ENCODE measurements around the gene HYLS1.
A peak's percentile ranks its signal among the peaks of the same experiment; 100 is the strongest.
"Not testable (repeated sequence)": the region's sequence is repeated elsewhere in the genome, so short reads cannot be mapped to it uniquely, and the experiment has no call there.

HYLS1 gene

GRCh38 chr11:125903711-125904659, 16.5 kb downstream of the HYLS1 start, which contains the start of gene DDX25:
Gene DDX25 (plus strand): TSS chr11:125904508. CDS start chr11:125904518, 10 bp downstream.
- DNase-seq, result peak; percentile 75

- DNase-seq, result no peak
Observed at GRCh38 chr11:125904678-125905077, 17.2 kb downstream of the HYLS1 start.

GRCh38 chr11:125910226-125910849, 22.9 kb downstream of the HYLS1 start:
- no peak for DNase-seq

GRCh38 chr11:125914601-125915000, 27.1 kb downstream of the HYLS1 start:
- DNase-seq, result not testable (repeated sequence)

GRCh38 chr11:125916683-125917347, 29.3 kb downstream of the HYLS1 start:
- no peak for DNase-seq

GRCh38 chr11:125918140-125918840, 30.8 kb downstream of the HYLS1 start:
- DNase-seq, result no peak

GRCh38 chr11:125921042-125921441, 33.6 kb downstream of the HYLS1 start:
- no peak for DNase-seq

- DNase-seq, result no peak
Observed at GRCh38 chr11:125922156-125922555, 34.7 kb downstream of the HYLS1 start.

GRCh38 chr11:125923012-125923579, 35.6 kb downstream of the HYLS1 start:
- peak; percentile 84 for DNase-seq

GRCh38 chr11:125923633-125924032, 36.2 kb downstream of the HYLS1 start:
- DNase-seq, result no peak

- no peak for DNase-seq
Observed at GRCh38 chr11:125924384-125925007, 37.0 kb downstream of the HYLS1 start.

- no peak for DNase-seq
Observed at GRCh38 chr11:125925247-125925740, 37.8 kb downstream of the HYLS1 start.

- DNase-seq, result no peak
Observed at GRCh38 chr11:125925804-125926203, 38.3 kb downstream of the HYLS1 start.

GRCh38 chr11:125926682-125927081, 39.2 kb downstream of the HYLS1 start:
- DNase-seq, result no peak

- DNase-seq, result no peak
Observed at GRCh38 chr11:125929445-125930075, 42.1 kb downstream of the HYLS1 start.

- no peak for DNase-seq
Observed at GRCh38 chr11:125930076-125930450, 42.6 kb downstream of the HYLS1 start.

- DNase-seq, result no peak
Observed at GRCh38 chr11:125931116-125931515, 43.6 kb downstream of the HYLS1 start.

GRCh38 chr11:125931668-125932067, 44.2 kb downstream of the HYLS1 start:
- DNase-seq, result no peak

GRCh38 chr11:125932301-125932700, 44.8 kb downstream of the HYLS1 start:
- no peak for DNase-seq

GRCh38 chr11:125933030-125933813, 45.8 kb downstream of the HYLS1 start:
- DNase-seq, result no peak
